GM06990 (cell line): ENCODE measurements around the gene CD248.

Experiments used
- DNase-seq: peaks from one replicate; pipeline ENCODE4 v3.0.0-alpha.2; 2011; ENCODE audit not compliant: insufficient read length; ENCODE audit errors: extremely low read depth
- H3K27me3 ChIP-seq: replicated peaks from 2 replicates; pipeline ENCODE4 v1.6.0; 2011; ENCODE audit warnings: low read length; ENCODE audit not compliant: control insufficient read depth, insufficient read depth
- H3K36me3 ChIP-seq: 2 replicates; pipeline ENCODE4 v1.5.1; 2011; ENCODE audit warnings: low read length; ENCODE audit not compliant: control insufficient read depth, insufficient read depth
- H3K4me3 ChIP-seq: replicated peaks from 2 replicates; pipeline ENCODE4 v1.5.1; 2011; ENCODE audit warnings: low read depth, mild to moderate bottlenecking, control low read depth, low read length
- TF ChIP-seq, protein P1 (sequence below): IDR thresholded peaks from 2 replicates; pipeline ENCODE4 v1.5.1; 2011; ENCODE audit warnings: low read length, control low read depth, mild to moderate bottlenecking, inconsistent platforms; ENCODE audit not compliant: insufficient read depth, poor library complexity, severe bottlenecking

The CD248 gene

DNA sequence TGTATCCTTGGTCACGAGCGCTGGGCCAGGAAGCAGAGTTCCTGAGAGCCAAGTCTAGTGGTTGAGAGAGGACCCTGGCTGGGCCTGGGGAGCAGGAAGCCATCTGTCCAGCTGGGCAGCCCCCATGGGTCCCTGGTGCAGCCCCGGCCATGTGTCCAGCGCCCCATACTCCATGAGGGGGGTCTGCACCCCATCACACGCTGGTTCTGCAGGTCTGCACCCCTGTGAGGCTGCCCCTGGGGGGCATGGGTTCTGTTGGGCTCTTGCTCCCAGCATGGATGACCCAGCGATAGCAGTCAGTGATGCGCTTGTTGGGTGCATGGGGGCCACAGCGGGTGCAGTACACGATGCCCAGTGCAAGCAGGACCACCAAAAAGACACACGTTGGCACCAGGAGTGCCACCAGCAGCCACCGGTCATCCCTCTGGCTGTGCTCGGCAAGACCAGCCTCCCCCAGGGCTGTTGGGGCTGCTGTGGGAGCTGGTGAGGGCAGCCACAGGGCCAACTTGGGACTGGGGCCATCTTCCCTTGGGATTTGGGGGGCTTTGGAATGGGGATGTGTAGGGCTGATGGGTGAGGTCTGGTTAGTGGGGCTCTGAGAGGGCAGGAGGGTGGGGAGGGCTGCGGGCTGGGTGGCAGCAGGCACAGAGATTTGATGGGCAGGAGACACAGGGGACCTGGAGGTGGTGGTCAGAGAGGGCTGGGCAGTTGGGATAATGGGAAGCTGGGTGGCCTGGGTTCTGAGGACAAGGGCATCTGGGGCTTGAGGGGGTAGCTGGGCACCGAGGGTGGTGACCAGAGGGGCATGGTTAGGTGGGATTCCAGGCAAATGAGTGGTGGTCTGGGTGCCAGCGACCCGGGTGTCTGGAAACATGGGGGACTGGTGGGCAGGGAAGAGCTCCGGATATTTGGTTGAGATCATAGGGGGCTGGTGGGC, 2.0 kb downstream of the CD248 start:
- DNase-seq, result no peak
- TF ChIP-seq, protein P1, sequence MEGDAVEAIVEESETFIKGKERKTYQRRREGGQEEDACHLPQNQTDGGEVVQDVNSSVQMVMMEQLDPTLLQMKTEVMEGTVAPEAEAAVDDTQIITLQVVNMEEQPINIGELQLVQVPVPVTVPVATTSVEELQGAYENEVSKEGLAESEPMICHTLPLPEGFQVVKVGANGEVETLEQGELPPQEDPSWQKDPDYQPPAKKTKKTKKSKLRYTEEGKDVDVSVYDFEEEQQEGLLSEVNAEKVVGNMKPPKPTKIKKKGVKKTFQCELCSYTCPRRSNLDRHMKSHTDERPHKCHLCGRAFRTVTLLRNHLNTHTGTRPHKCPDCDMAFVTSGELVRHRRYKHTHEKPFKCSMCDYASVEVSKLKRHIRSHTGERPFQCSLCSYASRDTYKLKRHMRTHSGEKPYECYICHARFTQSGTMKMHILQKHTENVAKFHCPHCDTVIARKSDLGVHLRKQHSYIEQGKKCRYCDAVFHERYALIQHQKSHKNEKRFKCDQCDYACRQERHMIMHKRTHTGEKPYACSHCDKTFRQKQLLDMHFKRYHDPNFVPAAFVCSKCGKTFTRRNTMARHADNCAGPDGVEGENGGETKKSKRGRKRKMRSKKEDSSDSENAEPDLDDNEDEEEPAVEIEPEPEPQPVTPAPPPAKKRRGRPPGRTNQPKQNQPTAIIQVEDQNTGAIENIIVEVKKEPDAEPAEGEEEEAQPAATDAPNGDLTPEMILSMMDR, result no peak
- no peak overlapping the region for H3K4me3 ChIP-seq
- H3K36me3 ChIP-seq, result no peaks in the 10 kb centered on the region
- no peaks in the 10 kb centered on the region; the same call in 1 of the 2 replicates for H3K27me3 ChIP-seq

DNA sequence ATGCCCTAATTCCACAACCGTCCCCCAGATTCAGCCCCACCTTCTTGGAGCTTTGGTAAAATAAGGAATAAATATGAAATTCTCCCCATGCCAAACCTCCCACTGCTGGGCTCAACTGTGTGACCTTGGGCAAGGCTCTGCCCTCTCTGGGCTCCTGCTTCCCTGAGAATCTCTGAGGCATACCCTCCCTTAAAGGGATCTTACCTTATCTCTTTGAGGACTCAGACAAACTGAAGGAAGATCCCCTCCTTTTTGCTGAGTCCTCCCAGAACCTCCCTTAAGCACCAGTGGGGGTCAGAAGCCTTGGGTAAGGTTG, 2.7 kb downstream of the CD248 start:
- Histone ChIP-seq H3K36me3 (no peaks in the 10 kb centered on the region), H3K4me3 (no peak overlapping the region)

DNA sequence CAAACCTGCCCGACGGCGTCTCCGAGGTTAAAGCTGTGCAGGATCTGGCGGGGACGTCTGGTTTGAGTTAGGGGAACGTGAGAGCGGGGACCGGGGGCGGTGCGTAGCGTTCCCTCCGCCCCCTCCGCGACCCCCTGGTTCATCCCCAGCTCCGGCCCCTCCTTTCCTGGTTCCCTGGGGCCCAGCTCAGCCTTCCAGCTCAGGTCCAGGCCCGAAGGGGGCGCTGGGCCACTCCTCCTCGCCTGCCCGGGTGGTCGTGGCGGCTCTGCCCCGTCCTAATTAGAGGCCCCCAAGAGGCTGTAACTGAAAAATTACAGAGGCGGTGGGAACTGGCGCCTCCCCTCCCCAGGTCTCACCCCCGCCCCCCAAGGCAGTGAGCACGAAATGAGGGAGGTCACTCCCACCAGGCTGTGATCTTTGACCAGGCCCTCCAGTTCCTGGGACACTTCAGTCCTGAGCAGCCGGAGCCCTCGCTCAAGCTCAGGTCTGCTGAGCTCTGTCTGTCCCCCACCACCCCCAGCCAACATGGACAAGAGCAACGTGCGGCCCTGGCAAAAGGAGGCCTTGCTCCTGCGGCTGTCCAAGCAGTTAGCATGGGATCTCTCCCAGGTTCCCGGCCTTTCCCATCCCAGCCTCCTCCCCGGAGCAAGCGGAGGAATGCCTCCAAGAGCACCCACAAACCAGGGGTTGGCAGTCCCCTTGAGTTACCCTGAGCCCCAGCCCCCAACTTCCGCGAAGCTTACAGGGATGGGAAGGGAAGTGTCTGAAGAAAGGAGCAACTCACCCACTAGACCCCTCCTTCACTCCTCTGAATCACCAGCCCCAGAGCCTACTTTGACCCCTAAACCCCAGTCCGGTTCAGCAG, 3.3 kb downstream of the CD248 start:
- Histone ChIP-seq H3K4me3 (no peak overlapping the region; the same call in 1 of the 2 replicates), H3K27me3 (no peaks in the 10 kb centered on the region; the same call in 1 of the 2 replicates), H3K36me3 (no peaks in the 10 kb centered on the region)
- TF ChIP-seq, protein P1, result no peak
- DNase-seq, result no peak

More for the DNA sequence above, 2.7 kb downstream of the CD248 start:
- TF ChIP-seq, protein P1, result no peak
- DNase-seq, result no peak
- H3K27me3 ChIP-seq, result no peaks in the 10 kb centered on the region; the same call in 1 of the 2 replicates

DNA sequence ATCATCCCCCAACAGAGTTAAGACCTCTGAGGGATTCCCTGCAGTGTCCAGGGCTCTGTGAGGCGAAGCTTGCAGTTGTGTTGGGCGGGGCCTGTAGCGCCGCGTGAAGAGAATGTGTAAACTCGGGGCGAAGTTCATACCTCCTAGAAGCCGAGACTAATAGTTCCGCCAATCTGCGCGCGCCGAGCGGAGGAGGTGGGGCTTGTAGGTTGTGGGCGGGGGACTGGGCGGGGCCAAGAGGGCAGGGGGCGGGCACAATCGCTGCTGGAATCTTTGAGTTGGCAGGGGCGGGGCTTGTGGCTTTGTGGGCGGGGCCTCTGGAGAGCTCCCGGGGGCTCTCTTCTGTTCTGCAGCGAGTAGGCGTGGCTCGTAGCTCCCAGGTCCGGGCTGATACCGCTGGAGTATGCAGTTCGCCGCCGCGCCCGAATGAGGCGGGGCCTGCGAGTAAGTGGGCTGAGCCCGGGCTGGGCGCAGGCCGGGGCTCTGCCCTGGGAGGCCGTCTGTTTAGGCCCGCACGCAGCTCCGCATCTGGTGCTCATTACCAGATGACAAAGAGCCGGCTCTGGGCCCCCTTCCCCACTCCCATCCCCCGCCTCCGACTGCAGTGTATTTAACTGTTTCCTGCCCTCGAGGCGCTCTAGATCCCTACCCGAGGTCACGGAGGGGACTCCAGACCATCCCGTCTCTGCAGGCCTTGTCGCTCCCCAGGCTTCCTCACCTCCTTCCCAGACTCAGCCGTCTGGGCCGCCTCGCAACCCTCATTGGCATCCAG, 4.1 kb downstream of the CD248 start:
- H3K4me3 ChIP-seq, result peak overlapping the region; percentile 67
- TF ChIP-seq, protein P1, result no peak
- H3K27me3 ChIP-seq, result no peaks in the 10 kb centered on the region; the same call in 1 of the 2 replicates
- peak; percentile 92 for DNase-seq
- H3K36me3 ChIP-seq, result no peaks in the 10 kb centered on the region

DNA sequence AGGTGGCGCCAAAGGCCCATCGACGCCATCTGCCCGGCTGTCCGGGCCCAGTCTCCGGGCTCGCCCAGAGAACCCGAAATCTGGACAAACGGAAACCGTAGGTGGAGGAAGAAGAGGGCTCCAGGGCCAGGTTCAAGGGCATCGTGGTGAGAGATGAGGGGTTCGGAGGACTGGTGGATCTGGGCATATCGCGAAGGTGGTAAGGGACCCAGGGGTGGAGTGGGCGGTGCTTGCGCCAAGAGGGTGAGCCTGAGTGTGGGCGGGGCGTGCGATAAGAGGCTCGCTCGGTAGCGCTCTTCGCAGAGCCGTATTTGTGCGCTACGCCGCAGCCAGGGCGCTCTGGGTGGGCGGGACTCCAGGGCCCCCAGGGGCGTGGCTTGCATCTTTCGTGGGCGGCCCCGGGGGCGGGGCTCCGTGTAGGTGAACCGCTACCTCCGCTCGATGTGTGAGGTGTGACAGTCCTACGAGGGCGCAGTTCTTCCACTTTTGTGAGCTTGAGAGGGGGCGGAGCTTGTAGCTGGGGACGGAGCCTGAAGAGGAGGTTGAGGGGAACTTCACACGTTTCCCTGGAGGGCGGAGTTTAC, 4.8 kb downstream of the CD248 start:
- peak overlapping the region; percentile 67 for H3K4me3 ChIP-seq
- H3K36me3 ChIP-seq, result no peaks in the 10 kb centered on the region
- DNase-seq, result peak; percentile 94
- no peaks in the 10 kb centered on the region; the same call in 1 of the 2 replicates for H3K27me3 ChIP-seq
- TF ChIP-seq, protein P1, result peak; percentile 95
